22Rv1 (cell line): ENCODE measurements around the gene MRS2.

Experiments used
- H3K27ac ChIP-seq: fragments of 450-650 bp; 2 replicates; pipeline ENCODE4 v1.5.1; 2017
- ZFX ChIP-seq: fragments of 450-650 bp; IDR thresholded peaks from 2 replicates; pipeline ENCODE4 v1.6.1; 2017; ENCODE audit warnings: antibody characterized with exemption, borderline replicate concordance
- TF ChIP-seq, protein P1 (sequence below): fragments of 450-650 bp; IDR thresholded peaks from 2 replicates; pipeline ENCODE4 v1.5.1; 2017; ENCODE audit warnings: mild to moderate bottlenecking

MRS2 gene

DNA sequence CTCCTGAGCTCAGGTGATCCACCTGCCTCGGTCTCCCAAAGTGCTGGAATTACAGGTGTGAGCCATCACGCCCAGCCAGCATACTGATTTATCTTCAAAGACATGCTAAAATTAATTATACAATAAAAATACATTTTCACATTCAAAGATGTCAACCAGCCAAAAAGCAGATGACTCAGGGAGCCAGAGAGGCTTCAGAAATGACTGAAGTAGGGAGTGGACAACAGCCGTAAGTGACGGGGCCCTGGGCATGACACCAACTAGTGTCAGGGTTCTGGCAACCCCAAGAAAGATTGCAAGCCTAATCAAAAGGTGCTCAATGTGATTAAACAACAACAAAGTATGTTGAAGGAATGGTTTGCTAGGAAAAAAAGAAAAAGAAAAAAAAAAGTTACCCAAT lies 58.2 kb downstream of the MRS2 start:
- no peak overlapping the region for H3K27ac ChIP-seq
- TF ChIP-seq, protein P1, sequence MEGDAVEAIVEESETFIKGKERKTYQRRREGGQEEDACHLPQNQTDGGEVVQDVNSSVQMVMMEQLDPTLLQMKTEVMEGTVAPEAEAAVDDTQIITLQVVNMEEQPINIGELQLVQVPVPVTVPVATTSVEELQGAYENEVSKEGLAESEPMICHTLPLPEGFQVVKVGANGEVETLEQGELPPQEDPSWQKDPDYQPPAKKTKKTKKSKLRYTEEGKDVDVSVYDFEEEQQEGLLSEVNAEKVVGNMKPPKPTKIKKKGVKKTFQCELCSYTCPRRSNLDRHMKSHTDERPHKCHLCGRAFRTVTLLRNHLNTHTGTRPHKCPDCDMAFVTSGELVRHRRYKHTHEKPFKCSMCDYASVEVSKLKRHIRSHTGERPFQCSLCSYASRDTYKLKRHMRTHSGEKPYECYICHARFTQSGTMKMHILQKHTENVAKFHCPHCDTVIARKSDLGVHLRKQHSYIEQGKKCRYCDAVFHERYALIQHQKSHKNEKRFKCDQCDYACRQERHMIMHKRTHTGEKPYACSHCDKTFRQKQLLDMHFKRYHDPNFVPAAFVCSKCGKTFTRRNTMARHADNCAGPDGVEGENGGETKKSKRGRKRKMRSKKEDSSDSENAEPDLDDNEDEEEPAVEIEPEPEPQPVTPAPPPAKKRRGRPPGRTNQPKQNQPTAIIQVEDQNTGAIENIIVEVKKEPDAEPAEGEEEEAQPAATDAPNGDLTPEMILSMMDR: no peak
- no peak for TF ChIP-seq ZFX

DNA sequence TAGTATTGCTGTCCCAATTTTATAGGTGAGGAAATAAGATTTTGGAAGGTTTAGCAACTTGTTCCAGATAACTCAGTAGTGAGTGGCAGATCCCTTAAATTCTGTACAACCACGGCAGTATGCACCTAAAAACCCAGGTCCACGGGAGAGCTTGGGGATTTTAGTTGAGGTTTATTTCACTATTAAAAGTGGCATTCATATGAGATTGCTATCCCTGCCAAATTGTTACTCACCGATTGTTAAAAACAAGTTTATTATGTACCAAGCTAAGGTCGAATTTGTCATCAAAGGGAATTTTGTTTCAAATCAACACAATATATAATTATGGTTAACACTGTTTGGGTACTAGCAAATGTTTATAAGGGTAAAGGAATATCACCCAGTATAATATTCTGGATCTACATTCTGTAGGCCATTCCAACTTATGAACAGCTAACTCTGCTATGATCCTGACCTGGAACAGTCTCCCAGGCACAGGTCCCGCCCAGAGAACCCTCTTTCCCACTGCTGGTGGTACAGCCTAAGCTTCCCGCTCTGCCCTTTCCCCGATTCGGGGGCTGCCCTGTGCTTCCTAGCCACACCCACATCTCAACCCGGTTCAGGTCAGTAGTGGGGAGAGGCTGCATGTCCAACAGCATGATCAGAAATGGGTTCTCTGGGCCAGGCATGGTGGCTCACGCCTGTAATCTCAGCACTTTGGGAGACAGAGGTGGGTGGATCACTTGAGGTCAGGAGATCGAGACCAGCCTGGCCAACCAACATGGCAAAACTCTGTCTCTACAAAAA lies 61.7 kb downstream of the MRS2 start:
- no peak overlapping the region for H3K27ac ChIP-seq
- TF ChIP-seq, protein P1: no peak
- no peak for TF ChIP-seq ZFX

DNA sequence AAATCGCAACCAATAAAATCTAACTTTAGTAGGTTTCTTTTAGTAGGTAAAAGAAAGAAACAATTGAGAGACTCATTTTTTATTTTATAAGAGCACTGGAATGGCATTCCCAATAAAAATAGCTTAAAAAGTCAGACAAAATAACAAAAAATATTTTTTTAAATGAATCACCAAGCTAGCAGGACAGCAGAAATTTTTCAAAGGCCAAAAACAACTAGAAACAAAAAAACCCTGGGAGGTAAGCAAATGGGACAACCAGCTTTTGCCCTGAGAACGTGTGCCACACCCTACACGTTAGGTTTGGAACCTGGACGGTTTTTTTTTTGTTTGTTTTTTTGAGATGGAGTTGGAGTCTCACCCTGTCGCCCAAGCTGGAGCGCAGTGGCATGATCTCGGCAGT lies 67.1 kb downstream of the MRS2 start:
- TF ChIP-seq, protein P1: no peak
- no peak for TF ChIP-seq ZFX
- H3K27ac ChIP-seq: no peak overlapping the region

DNA sequence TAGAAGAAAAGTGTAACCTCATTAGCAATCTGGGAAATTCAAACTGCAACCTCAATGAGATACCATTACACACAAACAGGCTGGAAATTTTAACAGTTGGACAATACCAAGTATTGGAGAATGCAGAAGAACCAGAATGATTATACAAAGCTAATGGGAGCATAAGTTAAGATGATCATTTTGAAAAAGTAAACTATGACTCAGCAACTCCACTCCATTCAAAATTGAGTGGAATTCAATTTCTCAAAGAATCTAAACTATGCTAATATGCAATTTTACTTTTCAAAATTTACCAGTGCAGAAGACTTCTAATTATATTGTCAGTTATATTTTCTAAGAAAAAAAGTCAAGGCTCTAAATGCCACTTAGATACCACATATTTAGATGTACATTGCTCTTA lies 69.4 kb downstream of the MRS2 start:
- no peak overlapping the region for H3K27ac ChIP-seq
- TF ChIP-seq, protein P1: no peak
- no peak for TF ChIP-seq ZFX
